Stimulated activated CD8-positive, alpha-beta memory T cell treated with anti-CD3 and anti-CD28 coated beads, Interleukin-4, amount 100 ng/mL, for 24 hours (primary cell): ENCODE measurements around the gene POP5.
A peak's percentile ranks its signal among the peaks of the same experiment; 100 is the strongest.
"Not testable (repeated sequence)": the region's sequence is repeated elsewhere in the genome, so short reads cannot be mapped to it uniquely, and the experiment has no call there.

Experiments used
- DNase-seq: peaks from one replicate; pipeline ENCODE4 v3.0.0-alpha.2; 2020; ENCODE audit warnings: low read depth

The POP5 gene

DNA sequence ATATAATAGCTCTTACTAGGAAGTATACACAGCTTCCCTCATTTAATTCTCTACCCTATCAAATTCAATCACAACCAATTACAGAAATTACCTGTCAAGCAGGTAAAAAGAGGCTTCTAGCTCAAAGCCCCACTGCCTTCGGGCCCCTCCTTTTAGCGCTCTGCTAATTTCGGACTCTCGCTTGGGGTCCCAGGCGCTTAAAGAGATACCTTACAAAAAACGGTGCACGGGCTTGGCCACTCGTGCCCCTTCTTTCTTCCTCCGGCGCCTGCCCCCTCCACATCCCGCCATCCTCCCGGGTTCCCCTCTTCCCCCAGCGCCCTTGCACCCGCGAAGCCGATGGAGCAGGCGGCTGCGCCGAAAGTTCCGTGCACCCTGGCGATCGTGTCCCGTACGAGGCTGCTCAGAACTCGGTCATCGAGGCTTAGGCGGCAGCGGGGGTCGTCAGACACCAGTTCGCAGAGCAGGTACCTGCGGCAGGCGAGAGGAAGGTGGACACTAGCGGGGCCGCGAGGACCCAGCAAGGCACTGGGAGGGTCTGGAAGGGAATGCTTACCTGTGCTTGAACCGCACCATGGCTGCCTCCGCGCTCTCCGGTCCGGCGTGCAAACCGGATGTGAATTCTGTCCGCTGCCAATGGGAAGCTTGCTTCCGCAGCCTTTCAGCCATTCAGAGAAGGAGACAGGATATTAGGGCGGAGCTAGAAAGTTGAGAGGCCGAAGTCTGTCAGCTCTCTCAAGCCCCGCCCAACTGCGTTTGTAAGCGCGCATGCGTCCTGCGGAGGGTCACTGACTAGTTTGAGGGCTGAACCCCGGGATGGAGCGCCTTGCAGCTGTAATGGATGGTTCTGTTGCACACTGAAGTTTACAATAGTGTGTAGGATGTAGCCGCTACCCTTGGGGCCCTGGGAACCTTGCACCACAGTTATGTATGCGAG is at the start of gene POP5:
Gene POP5, minus strand, starts transcription at position 616 of the 937 bp plus-strand sequence. Its CDS starts 40 bp downstream, at position 576.
- DNase-seq: peak; percentile 91

DNA sequence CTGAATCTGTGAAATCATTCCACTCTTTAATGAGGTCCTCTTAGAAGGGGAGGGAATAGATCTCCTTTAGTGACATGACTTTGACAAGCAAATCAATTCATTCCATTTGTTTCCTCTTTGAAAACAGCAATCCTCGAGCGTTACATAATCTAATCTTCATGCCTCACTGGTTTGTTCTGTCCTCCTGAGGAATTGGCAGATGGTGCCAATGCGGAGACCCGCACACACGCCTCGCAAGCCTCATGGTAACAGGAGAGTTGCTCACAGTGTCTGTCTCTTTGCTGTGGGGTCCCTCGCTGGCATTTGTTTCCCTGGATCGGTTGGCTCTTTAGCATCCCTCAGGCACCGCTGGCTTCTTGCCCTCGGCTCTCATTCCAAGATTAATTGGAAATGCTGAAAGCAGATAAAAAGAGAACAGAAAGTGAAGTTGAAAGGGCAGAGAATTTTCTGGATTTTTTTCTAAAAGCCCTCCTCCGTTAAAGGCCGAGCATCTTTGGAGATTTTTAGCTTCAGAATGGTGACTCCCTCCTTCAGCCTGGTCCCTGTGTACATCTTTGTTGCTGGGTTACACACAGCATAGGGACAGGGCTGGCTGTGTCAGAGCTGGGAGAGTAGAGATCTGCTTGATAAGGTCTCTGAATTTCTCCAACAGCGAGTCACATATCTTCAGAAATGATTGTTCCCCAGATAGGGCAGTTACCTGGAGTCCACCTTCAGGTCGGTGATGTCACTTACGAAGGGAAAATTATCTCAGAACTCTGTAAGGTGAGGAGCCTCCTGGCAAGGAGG is 49.1 kb upstream of the POP5 start:
- DNase-seq: no peak

GRCh38 chr12:120628919-120629318 is 47.7 kb upstream of the POP5 start:
- no peak for DNase-seq

DNA sequence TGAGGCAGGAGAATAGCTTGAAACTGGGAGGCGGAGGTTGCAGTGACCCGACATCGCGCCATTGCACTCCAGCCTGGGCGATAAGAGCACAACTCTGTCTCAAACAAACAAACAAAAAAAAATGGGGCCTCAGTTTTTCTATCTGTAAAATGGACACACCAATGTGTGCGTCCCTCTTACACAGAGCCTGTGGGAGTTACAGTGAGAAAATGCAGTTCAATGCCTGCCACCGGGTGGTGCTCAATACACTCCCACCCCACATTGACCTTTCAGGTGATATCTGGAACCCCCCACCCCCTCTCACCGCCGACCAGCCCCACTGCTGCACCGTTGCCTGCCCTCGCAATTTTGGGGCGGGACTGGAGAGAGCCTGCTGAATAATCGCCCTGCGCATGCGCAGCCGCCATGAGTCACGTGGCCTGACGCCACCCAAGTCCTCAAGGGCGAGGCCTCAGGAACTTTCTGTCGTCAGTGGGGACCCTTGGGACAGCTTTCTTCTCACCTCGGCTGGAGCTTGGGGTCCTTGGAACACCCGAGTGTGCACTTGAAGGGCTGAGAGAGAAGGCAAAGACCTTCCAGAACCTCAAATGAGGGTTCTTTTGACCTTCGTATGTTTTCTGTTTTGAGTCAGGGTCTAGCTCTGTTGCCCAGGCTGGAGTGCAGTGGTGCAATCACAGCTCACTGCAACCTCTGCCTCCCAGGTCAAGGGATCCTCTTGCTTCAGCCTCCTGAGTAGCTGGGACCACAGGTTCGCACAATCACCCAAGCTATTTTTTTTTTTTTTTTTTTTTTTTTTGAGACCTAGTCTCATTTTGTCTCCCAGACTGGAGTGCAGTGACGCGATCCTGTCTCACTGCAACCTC is 44.6 kb upstream of the POP5 start:
- DNase-seq: no peak

GRCh38 chr12:120620624-120621023 is 39.4 kb upstream of the POP5 start:
- DNase-seq: no peak

- DNase-seq: no peak
These were observed 37.9 kb upstream of the POP5 start for GRCh38 chr12:120618954-120619615.

- not testable (repeated sequence) for DNase-seq
These were observed 36.6 kb upstream of the POP5 start for GRCh38 chr12:120617767-120618166.

GRCh38 chr12:120617193-120617592 is 36.0 kb upstream of the POP5 start:
- not testable (repeated sequence) for DNase-seq

GRCh38 chr12:120614848-120615247 is 33.6 kb upstream of the POP5 start:
- DNase-seq: no peak

DNA sequence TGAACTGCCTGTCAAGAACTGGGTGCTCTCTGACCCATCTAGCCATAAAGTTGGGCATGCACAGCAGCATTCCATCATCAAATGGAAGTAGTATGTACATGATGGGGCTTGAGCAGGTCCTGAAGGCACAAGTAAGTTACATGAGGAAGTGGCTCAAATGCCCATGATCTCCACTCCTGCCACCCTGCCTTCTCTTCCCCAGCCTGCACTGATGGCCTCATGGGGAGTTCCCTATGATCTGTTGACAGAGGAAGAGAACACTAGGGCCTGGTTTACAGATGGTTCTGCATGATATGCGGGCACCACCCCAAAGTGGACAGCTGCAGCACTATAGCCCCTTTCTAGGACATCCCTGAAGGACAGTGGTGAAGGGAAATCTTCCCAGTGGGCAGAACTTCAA is 30.3 kb upstream of the POP5 start:
- not testable (repeated sequence) for DNase-seq

- no peak for DNase-seq
These were observed 29.4 kb upstream of the POP5 start for GRCh38 chr12:120610560-120610959.

GRCh38 chr12:120602416-120602815 is 21.2 kb upstream of the POP5 start:
- DNase-seq: not testable (repeated sequence)

GRCh38 chr12:120599672-120600552 is 18.7 kb upstream of the POP5 start:
- DNase-seq: no peak

- DNase-seq: no peak
These were observed 17.7 kb upstream of the POP5 start for GRCh38 chr12:120598674-120599463.

DNA sequence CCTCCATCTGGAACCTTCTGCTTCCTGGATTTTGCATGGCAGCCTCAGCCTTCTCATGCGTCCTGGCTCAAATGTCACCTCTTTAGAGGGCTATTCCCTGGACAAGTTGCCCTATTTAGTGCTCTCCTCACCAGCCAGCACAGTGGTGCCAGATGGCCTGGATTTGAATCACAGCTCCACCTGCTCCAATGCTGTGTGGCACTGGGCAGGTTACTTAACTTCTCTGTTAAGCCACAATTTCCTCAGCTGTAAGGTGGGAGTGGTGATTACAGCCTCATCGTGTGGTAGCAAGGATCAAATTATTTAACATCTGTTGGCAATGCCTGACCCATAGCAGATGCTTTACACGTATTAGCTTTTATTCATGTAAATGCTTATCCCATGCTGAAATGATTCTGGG is 16.7 kb upstream of the POP5 start:
- DNase-seq: no peak

DNA sequence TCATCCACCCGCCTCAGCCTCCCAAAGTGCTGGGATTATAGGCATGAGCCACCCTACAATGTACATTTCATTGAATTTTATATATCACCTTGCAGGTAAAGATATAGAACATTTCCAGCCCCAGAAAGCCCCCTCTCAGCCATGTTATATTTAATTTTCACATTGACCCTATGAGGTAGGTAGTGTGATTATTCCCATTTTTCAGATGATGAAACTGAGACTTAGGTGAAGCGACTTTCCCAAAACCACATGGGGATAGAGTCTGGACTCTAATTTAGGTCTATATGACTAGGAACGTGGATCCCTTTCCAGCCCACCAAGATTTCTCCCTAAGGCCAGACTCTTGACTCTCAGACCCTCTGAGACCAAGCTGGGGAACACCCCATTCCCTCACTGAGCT is 15.7 kb upstream of the POP5 start:
- DNase-seq: no peak

DNA sequence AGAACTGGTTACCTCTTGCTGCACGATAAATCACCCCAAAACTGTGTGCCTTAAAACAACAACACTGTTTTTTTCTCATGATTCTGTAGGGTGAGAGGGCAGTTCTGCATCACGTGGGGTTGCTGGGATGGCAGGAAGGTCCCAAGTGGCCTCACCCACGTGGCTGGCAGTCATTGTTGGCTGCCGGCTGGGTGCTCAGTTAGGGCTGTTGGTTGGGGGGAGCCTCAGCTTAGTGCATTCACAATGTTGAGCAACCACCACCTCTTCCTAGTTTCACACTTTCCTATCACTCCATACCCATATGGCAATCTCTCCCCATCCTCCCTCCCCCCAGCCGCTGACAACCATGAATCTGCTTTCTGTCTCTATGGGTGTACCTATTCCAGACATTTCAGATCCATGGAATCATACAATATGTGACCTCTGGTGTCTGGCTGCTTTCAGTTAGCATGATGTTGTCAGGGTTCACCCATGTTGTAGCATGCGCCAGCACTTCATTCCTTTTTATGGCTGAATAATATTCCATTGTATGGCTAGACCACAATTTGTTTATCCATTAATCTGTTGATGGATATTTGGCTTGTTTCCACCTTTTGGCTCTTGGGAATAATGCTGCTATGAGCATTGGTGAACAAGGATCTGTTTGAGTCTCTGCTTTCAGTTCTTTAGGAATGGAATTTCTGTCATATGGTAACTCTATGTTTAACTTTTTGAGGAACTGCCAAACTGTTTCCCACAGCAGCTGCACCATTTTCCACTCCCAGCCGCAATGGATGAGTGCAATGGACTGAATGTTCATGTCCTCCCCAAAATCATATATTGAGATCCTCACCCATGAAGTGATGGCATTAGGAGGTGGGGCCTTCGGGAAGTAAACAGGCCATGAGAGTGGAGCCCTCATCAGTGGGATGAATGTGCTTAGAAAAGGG is 11.2 kb upstream of the POP5 start:
- no peak for DNase-seq

GRCh38 chr12:120590741-120591407 is 9.7 kb upstream of the POP5 start:
- no peak for DNase-seq
